Measurements from ENCODE around the gene HCRTR1. TPM values are rescaled to one million over a fixed set of nuclear protein-coding genes. Genes with fewer than 3 reads are reported as not detected.
"Not testable (repeated sequence)": the region's sequence is repeated elsewhere in the genome, so short reads cannot be mapped to it uniquely, and the experiment has no call there.

HCRTR1 gene
- total and polyA plus RNA-seq, 2 experiments from 2014 or later = not detected

GRCh38 chr1:31586376-31587327 lies 30.8 kb upstream of the HCRTR1 start:
- WGBS, 2 experiments (ENCODE audit: low coverage in 1 of 2, low lambda C conversion rate in 2 of 2, missing lambda C conversion rate in 2 of 2) = 34 to 38% methylated on average over 39 to 40 of the region's 47 CpGs
- H3K9me2 ChIP-seq (ENCODE audit: insufficient read depth) = no peaks in the 10 kb centered on the region
- no peak overlapping the region for H3K4me3 ChIP-seq
- no peaks in the 10 kb centered on the region for H3K36me3 ChIP-seq (ENCODE audit: low read depth)
- H3K9me3 ChIP-seq (ENCODE audit: low read depth) = no peaks in the 10 kb centered on the region
- no peaks in the 10 kb centered on the region for H4K20me1 ChIP-seq (ENCODE audit: insufficient read depth)
- H3K4me2 ChIP-seq (ENCODE audit: unreplicated experiment) = no peak overlapping the region
- no peak overlapping the region for H2AFZ ChIP-seq
- in situ Hi-C loops (cut with MboI) = no loop called here
- TF ChIP-seq EZH2phosphoT487 (IDR thresholded peaks at IDR 0.05; ENCODE audit: insufficient read depth, low read depth) (no peak), EZH2 (IDR thresholded peaks at IDR 0.05; ENCODE audit: insufficient read depth, poor library complexity, severe bottlenecking) (no peak)
- no peak overlapping the region for H3K9ac ChIP-seq
- DNase-seq = no peak
- no peak overlapping the region for H3K27ac ChIP-seq
- H3K4me1 ChIP-seq (ENCODE audit: insufficient read depth) = peaks cover 12% of the 10 kb centered on the region
- H3K27me3 ChIP-seq (replicated peaks; ENCODE audit: insufficient read depth) = no peaks in the 10 kb centered on the region
- peaks cover 8% of the 10 kb centered on the region; the same call in 1 of the 2 replicates for H3F3A ChIP-seq (ENCODE audit: insufficient read depth)
- H3K79me2 ChIP-seq (ENCODE audit: insufficient read depth) = no peaks in the 10 kb centered on the region

GRCh38 chr1:31587328-31587699 lies 30.2 kb upstream of the HCRTR1 start:
- H3K4me3 ChIP-seq; H3K79me2 ChIP-seq (ENCODE audit: insufficient read depth); H3K4me1 ChIP-seq (ENCODE audit: insufficient read depth); H2AFZ ChIP-seq; in situ Hi-C loops (cut with MboI); H3K36me3 ChIP-seq (ENCODE audit: low read depth); H3K4me2 ChIP-seq (ENCODE audit: unreplicated experiment); H3F3A ChIP-seq (ENCODE audit: insufficient read depth); H3K27me3 ChIP-seq (replicated peaks; ENCODE audit: insufficient read depth); DNase-seq; H3K9ac ChIP-seq; H3K9me3 ChIP-seq (ENCODE audit: low read depth); H4K20me1 ChIP-seq (ENCODE audit: insufficient read depth); H3K27ac ChIP-seq; H3K9me2 ChIP-seq (ENCODE audit: insufficient read depth): not testable (repeated sequence)
- 86 to 88% methylated on average over 5 of the region's 5 CpGs for WGBS, 2 experiments (ENCODE audit: low coverage in 1 of 2, low lambda C conversion rate in 2 of 2, missing lambda C conversion rate in 2 of 2)

GRCh38 chr1:31587720-31588423 lies 29.6 kb upstream of the HCRTR1 start:
- Histone ChIP-seq H3K4me1 (ENCODE audit: insufficient read depth) (peaks cover 6% of the 10 kb centered on the region; the same call in 1 of the 2 replicates), H3K36me3 (ENCODE audit: low read depth) (no peaks in the 10 kb centered on the region), H3K4me2 (ENCODE audit: unreplicated experiment) (no peak overlapping the region), H3K27ac (no peak overlapping the region), H3K9me3 (ENCODE audit: low read depth) (no peaks in the 10 kb centered on the region), H3F3A (ENCODE audit: insufficient read depth) (no peaks in the 10 kb centered on the region), H3K9me2 (ENCODE audit: insufficient read depth) (no peaks in the 10 kb centered on the region), H2AFZ (no peak overlapping the region), H3K9ac (no peak overlapping the region), H3K27me3 (replicated peaks; ENCODE audit: insufficient read depth) (no peaks in the 10 kb centered on the region), H4K20me1 (ENCODE audit: insufficient read depth) (no peaks in the 10 kb centered on the region), H3K79me2 (ENCODE audit: insufficient read depth) (no peaks in the 10 kb centered on the region), H3K4me3 (no peak overlapping the region)
- 76 to 79% methylated on average over 13 to 14 of the region's 14 CpGs for WGBS, 2 experiments (ENCODE audit: low coverage in 1 of 2, low lambda C conversion rate in 2 of 2, missing lambda C conversion rate in 2 of 2)
- TF ChIP-seq EZH2 (IDR thresholded peaks at IDR 0.05; ENCODE audit: insufficient read depth, poor library complexity, severe bottlenecking) (no peak), EZH2phosphoT487 (IDR thresholded peaks at IDR 0.05; ENCODE audit: insufficient read depth, low read depth) (no peak)
- in situ Hi-C loops (cut with MboI) = no loop called here
- DNase-seq = peak; percentile 65

- Histone ChIP-seq H3K27ac (no peak overlapping the region), H3K4me2 (ENCODE audit: unreplicated experiment) (peak overlapping the region; percentile 67), H3K9me2 (ENCODE audit: insufficient read depth) (no peaks in the 10 kb centered on the region), H3K4me1 (ENCODE audit: insufficient read depth) (peaks cover 6% of the 10 kb centered on the region; the same call in 1 of the 2 replicates), H3K9ac (peak overlapping the region; percentile 74), H3K36me3 (ENCODE audit: low read depth) (no peaks in the 10 kb centered on the region), H3K27me3 (replicated peaks; ENCODE audit: insufficient read depth) (no peaks in the 10 kb centered on the region), H4K20me1 (ENCODE audit: insufficient read depth) (no peaks in the 10 kb centered on the region), H3F3A (ENCODE audit: insufficient read depth) (no peaks in the 10 kb centered on the region), H3K4me3 (peak overlapping the region; percentile 61), H3K9me3 (ENCODE audit: low read depth) (no peaks in the 10 kb centered on the region), H2AFZ (peak overlapping the region; percentile 86), H3K79me2 (ENCODE audit: insufficient read depth) (no peaks in the 10 kb centered on the region)
- WGBS, 2 experiments (ENCODE audit: low coverage in 1 of 2, low lambda C conversion rate in 2 of 2, missing lambda C conversion rate in 2 of 2) = 20 to 25% methylated on average over 29 to 34 of the region's 62 CpGs
- DNase-seq = peak; percentile 70
- no peak for TF ChIP-seq EZH2 (IDR thresholded peaks at IDR 0.05; ENCODE audit: insufficient read depth, poor library complexity, severe bottlenecking)
- TF ChIP-seq EZH2phosphoT487 (IDR thresholded peaks at IDR 0.05; ENCODE audit: insufficient read depth, low read depth) = no peak
- in situ Hi-C loops (cut with MboI) = no loop called here
Observed at GRCh38 chr1:31588751-31589515, 28.6 kb upstream of the HCRTR1 start.

Data from GM23248 (cell line).